Measurements from ENCODE around the gene PALLD. TPM values are rescaled to one million over a fixed set of nuclear protein-coding genes. Genes with fewer than 3 reads are reported as not detected.
A peak's percentile ranks its signal among the peaks of the same experiment; 100 is the strongest.

Gene PALLD
- total and polyA plus RNA-seq, 2 experiments from 2014 or later = 17.9 to 30.5 TPM

GRCh38 chr4:168720396-168720900, 223.6 kb downstream of the PALLD start:
- in situ Hi-C loops (cut with MboI) = no loop called here
- Histone ChIP-seq H3K36me3 (ENCODE audit: low read depth) (no peaks in the 10 kb centered on the region), H3K79me2 (ENCODE audit: insufficient read depth) (no peaks in the 10 kb centered on the region), H3K27ac (no peak overlapping the region), H3K4me3 (no peak overlapping the region), H3K9ac (no peak overlapping the region), H3K9me3 (ENCODE audit: low read depth) (no peaks in the 10 kb centered on the region), H2AFZ (no peak overlapping the region), H3K27me3 (replicated peaks; ENCODE audit: insufficient read depth) (no peaks in the 10 kb centered on the region), H3K4me2 (ENCODE audit: unreplicated experiment) (no peak overlapping the region), H3F3A (ENCODE audit: insufficient read depth) (peaks cover 32% of the 10 kb centered on the region), H4K20me1 (ENCODE audit: insufficient read depth) (no peaks in the 10 kb centered on the region), H3K4me1 (ENCODE audit: insufficient read depth) (peaks cover 17% of the 10 kb centered on the region; the same call in 1 of the 2 replicates), H3K9me2 (ENCODE audit: insufficient read depth) (no peaks in the 10 kb centered on the region)
- DNase-seq = no peak
- TF ChIP-seq EZH2 (IDR thresholded peaks at IDR 0.05; ENCODE audit: insufficient read depth, poor library complexity, severe bottlenecking) (no peak), EZH2phosphoT487 (IDR thresholded peaks at IDR 0.05; ENCODE audit: insufficient read depth, low read depth) (no peak)
- WGBS, 2 experiments (ENCODE audit: low coverage in 1 of 2, low lambda C conversion rate in 2 of 2, missing lambda C conversion rate in 2 of 2) = 96 to 98% methylated on average over 4 of the region's 4 CpGs

GRCh38 chr4:168722391-168722790, 225.5 kb downstream of the PALLD start:
- Histone ChIP-seq H2AFZ (no peak overlapping the region), H3K9me2 (ENCODE audit: insufficient read depth) (no peaks in the 10 kb centered on the region), H3K27ac (no peak overlapping the region), H3K4me1 (ENCODE audit: insufficient read depth) (peaks cover 24% of the 10 kb centered on the region), H3K27me3 (replicated peaks; ENCODE audit: insufficient read depth) (no peaks in the 10 kb centered on the region), H3K4me3 (no peak overlapping the region), H3F3A (ENCODE audit: insufficient read depth) (peaks cover 37% of the 10 kb centered on the region), H3K9ac (no peak overlapping the region), H4K20me1 (ENCODE audit: insufficient read depth) (no peaks in the 10 kb centered on the region), H3K36me3 (ENCODE audit: low read depth) (no peaks in the 10 kb centered on the region), H3K4me2 (ENCODE audit: unreplicated experiment) (no peak overlapping the region), H3K9me3 (ENCODE audit: low read depth) (no peaks in the 10 kb centered on the region), H3K79me2 (ENCODE audit: insufficient read depth) (no peaks in the 10 kb centered on the region)
- WGBS, 2 experiments (ENCODE audit: low coverage in 1 of 2, low lambda C conversion rate in 2 of 2, missing lambda C conversion rate in 2 of 2) = 70 to 82% methylated on average over 2 of the region's 2 CpGs
- no peak for DNase-seq
- in situ Hi-C loops (cut with MboI) = no loop called here
- no peak for TF ChIP-seq EZH2phosphoT487 (IDR thresholded peaks at IDR 0.05; ENCODE audit: insufficient read depth, low read depth)
- no peak for TF ChIP-seq EZH2 (IDR thresholded peaks at IDR 0.05; ENCODE audit: insufficient read depth, poor library complexity, severe bottlenecking)

GRCh38 chr4:168723020-168723419, 226.2 kb downstream of the PALLD start:
- in situ Hi-C loops (cut with MboI) = no loop called here
- DNase-seq = peak; percentile 15
- no peaks in the 10 kb centered on the region for H3K27me3 ChIP-seq (replicated peaks; ENCODE audit: insufficient read depth)
- H2AFZ ChIP-seq = no peak overlapping the region
- no peak overlapping the region for H3K27ac ChIP-seq
- no peaks in the 10 kb centered on the region for H3K9me3 ChIP-seq (ENCODE audit: low read depth)
- no peak overlapping the region for H3K4me2 ChIP-seq (ENCODE audit: unreplicated experiment)
- peaks cover 35% of the 10 kb centered on the region for H3F3A ChIP-seq (ENCODE audit: insufficient read depth)
- TF ChIP-seq EZH2 (IDR thresholded peaks at IDR 0.05; ENCODE audit: insufficient read depth, poor library complexity, severe bottlenecking) (no peak), EZH2phosphoT487 (IDR thresholded peaks at IDR 0.05; ENCODE audit: insufficient read depth, low read depth) (no peak)
- no peaks in the 10 kb centered on the region for H3K9me2 ChIP-seq (ENCODE audit: insufficient read depth)
- no peaks in the 10 kb centered on the region for H3K79me2 ChIP-seq (ENCODE audit: insufficient read depth)
- no peaks in the 10 kb centered on the region for H4K20me1 ChIP-seq (ENCODE audit: insufficient read depth)
- no peak overlapping the region for H3K4me3 ChIP-seq
- no peaks in the 10 kb centered on the region for H3K36me3 ChIP-seq (ENCODE audit: low read depth)
- H3K4me1 ChIP-seq (ENCODE audit: insufficient read depth) = peaks cover 24% of the 10 kb centered on the region
- H3K9ac ChIP-seq = no peak overlapping the region
- 64 to 71% methylated on average over 3 of the region's 3 CpGs for WGBS, 2 experiments (ENCODE audit: low coverage in 1 of 2, low lambda C conversion rate in 2 of 2, missing lambda C conversion rate in 2 of 2)

- Histone ChIP-seq H3K27me3 (replicated peaks; ENCODE audit: insufficient read depth) (no peaks in the 10 kb centered on the region), H3K9me2 (ENCODE audit: insufficient read depth) (no peaks in the 10 kb centered on the region), H3F3A (ENCODE audit: insufficient read depth) (peaks cover 34% of the 10 kb centered on the region), H3K9ac (no peak overlapping the region), H3K36me3 (ENCODE audit: low read depth) (no peaks in the 10 kb centered on the region), H3K9me3 (ENCODE audit: low read depth) (no peaks in the 10 kb centered on the region), H3K27ac (no peak overlapping the region), H4K20me1 (ENCODE audit: insufficient read depth) (no peaks in the 10 kb centered on the region), H3K4me2 (ENCODE audit: unreplicated experiment) (no peak overlapping the region), H3K4me1 (ENCODE audit: insufficient read depth) (peaks cover 24% of the 10 kb centered on the region), H3K79me2 (ENCODE audit: insufficient read depth) (no peaks in the 10 kb centered on the region), H3K4me3 (no peak overlapping the region), H2AFZ (no peak overlapping the region)
- DNase-seq = no peak
- TF ChIP-seq EZH2phosphoT487 (IDR thresholded peaks at IDR 0.05; ENCODE audit: insufficient read depth, low read depth) (no peak), EZH2 (IDR thresholded peaks at IDR 0.05; ENCODE audit: insufficient read depth, poor library complexity, severe bottlenecking) (no peak)
- in situ Hi-C loops (cut with MboI) = no loop called here
- WGBS, 2 experiments (ENCODE audit: low coverage in 1 of 2, low lambda C conversion rate in 2 of 2, missing lambda C conversion rate in 2 of 2) = 77 to 83% methylated on average over 4 of the region's 4 CpGs
Observed at GRCh38 chr4:168723569-168723968, 226.7 kb downstream of the PALLD start.

GRCh38 chr4:168724243-168724642, 227.4 kb downstream of the PALLD start:
- in situ Hi-C loops (cut with MboI) = no loop called here

More at GRCh38 chr4:168724243-168724642, 227.4 kb downstream of the PALLD start:
- H3K9ac ChIP-seq = no peak overlapping the region
- H3K27me3 ChIP-seq (replicated peaks; ENCODE audit: insufficient read depth) = no peaks in the 10 kb centered on the region
- no peaks in the 10 kb centered on the region for H3K9me2 ChIP-seq (ENCODE audit: insufficient read depth)
- H3K4me1 ChIP-seq (ENCODE audit: insufficient read depth) = peaks cover 24% of the 10 kb centered on the region
- TF ChIP-seq EZH2phosphoT487 (IDR thresholded peaks at IDR 0.05; ENCODE audit: insufficient read depth, low read depth) = no peak
- no peak for TF ChIP-seq EZH2 (IDR thresholded peaks at IDR 0.05; ENCODE audit: insufficient read depth, poor library complexity, severe bottlenecking)
- no peaks in the 10 kb centered on the region for H3K36me3 ChIP-seq (ENCODE audit: low read depth)
- H3K9me3 ChIP-seq (ENCODE audit: low read depth) = no peaks in the 10 kb centered on the region
- no peak overlapping the region for H3K4me3 ChIP-seq
- no peak overlapping the region for H2AFZ ChIP-seq
- H3K27ac ChIP-seq = no peak overlapping the region
- no peak for DNase-seq
- H3K79me2 ChIP-seq (ENCODE audit: insufficient read depth) = no peaks in the 10 kb centered on the region
- H3K4me2 ChIP-seq (ENCODE audit: unreplicated experiment) = no peak overlapping the region
- no peaks in the 10 kb centered on the region for H4K20me1 ChIP-seq (ENCODE audit: insufficient read depth)
- H3F3A ChIP-seq (ENCODE audit: insufficient read depth) = peaks cover 34% of the 10 kb centered on the region

All from GM23248 (cell line).